ENCODE results near the gene STK38.
"Not testable (repeated sequence)": the region's sequence is repeated elsewhere in the genome, so short reads cannot be mapped to it uniquely, and the experiment has no call there.

STK38 gene

GRCh38 chr6:36517408-36517807 is 29.9 kb downstream of the STK38 start:
- DNase-seq = no peak

- DNase-seq = no peak
Measured at GRCh38 chr6:36516988-36517387, 30.3 kb downstream of the STK38 start.

- DNase-seq = no peak
Measured at GRCh38 chr6:36516559-36516958, 30.7 kb downstream of the STK38 start.

GRCh38 chr6:36515844-36516243 is 31.4 kb downstream of the STK38 start:
- DNase-seq = no peak

GRCh38 chr6:36514554-36515456 is 32.5 kb downstream of the STK38 start:
- no peak for DNase-seq

- no peak for DNase-seq
Measured at GRCh38 chr6:36510365-36510764, 36.9 kb downstream of the STK38 start.

GRCh38 chr6:36508532-36508931 is 38.7 kb downstream of the STK38 start:
- no peak for DNase-seq

- no peak for DNase-seq
Measured at GRCh38 chr6:36506611-36507010, 40.7 kb downstream of the STK38 start.

GRCh38 chr6:36505744-36506534 is 41.3 kb downstream of the STK38 start:
- DNase-seq = no peak

GRCh38 chr6:36504982-36505381 is 42.3 kb downstream of the STK38 start:
- no peak for DNase-seq

- no peak for DNase-seq
Measured at GRCh38 chr6:36504181-36504580, 43.1 kb downstream of the STK38 start.

- DNase-seq = no peak
Measured at GRCh38 chr6:36501686-36502085, 45.6 kb downstream of the STK38 start.

GRCh38 chr6:36499918-36500317 is 47.4 kb downstream of the STK38 start:
- DNase-seq = no peak

GRCh38 chr6:36495086-36495485 is 52.2 kb downstream of the STK38 start:
- DNase-seq = no peak

GRCh38 chr6:36493859-36494258 is 53.4 kb downstream of the STK38 start:
- DNase-seq = no peak

- DNase-seq = no peak
Measured at GRCh38 chr6:36493319-36493718, 54.0 kb downstream of the STK38 start.

- no peak for DNase-seq
Measured at GRCh38 chr6:36492621-36493020, 54.7 kb downstream of the STK38 start.

- DNase-seq = no peak
Measured at GRCh38 chr6:36492092-36492491, 55.2 kb downstream of the STK38 start.

GRCh38 chr6:36491378-36491965 is 55.8 kb downstream of the STK38 start:
- DNase-seq = no peak

GRCh38 chr6:36489426-36489825 is 57.9 kb downstream of the STK38 start:
- DNase-seq = no peak

- DNase-seq = no peak
Measured at GRCh38 chr6:36488221-36488620, 59.1 kb downstream of the STK38 start.

GRCh38 chr6:36487698-36488097 is 59.6 kb downstream of the STK38 start:
- DNase-seq = no peak

- DNase-seq = no peak
Measured at GRCh38 chr6:36484736-36485135, 62.5 kb downstream of the STK38 start.

GRCh38 chr6:36483326-36483725 is 64.0 kb downstream of the STK38 start:
- DNase-seq = not testable (repeated sequence)
